ENCODE data around the gene CSRP1.
"Not testable (repeated sequence)": the region's sequence is repeated elsewhere in the genome, so short reads cannot be mapped to it uniquely, and the experiment has no call there.

The CSRP1 gene

DNA sequence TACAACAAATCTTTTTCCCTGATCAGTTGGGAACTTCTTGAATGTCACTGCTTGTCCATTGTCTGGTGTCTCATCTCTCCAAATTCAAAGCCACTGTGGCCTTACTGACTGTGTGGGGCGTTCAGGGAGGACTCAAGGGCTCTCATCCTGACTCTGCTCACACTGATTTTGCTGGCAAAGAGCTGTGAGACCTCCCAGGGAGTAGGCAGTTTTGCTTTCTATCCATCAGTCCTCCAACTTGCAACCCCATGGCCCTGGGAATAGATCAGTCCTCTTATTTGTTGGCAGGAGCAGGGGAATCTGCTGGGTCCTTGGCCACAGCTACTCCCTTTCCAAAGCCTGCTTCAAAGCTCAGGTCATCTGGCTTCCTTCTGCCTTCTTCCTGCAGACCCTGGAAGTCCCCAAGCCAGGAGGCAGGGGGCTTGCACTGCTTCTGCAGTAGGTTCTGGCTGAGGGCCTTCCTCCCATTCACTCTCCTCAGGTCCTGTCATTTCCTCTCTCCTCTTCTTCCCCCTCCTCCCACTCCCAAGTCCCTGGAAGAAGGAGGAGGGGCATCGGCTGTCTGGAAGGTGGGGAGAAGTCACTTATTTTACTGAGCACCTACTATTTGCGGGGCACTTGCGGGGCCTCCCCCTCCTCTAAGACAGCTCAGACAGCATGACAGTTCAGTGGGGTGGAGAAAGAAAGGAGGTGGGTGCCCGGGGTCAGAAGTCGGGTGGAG, 31.1 kb upstream of the CSRP1 start:
- no peak for DNase-seq

GRCh38 chr1:201537467-201537866, 30.5 kb upstream of the CSRP1 start:
- no peak for DNase-seq

DNA sequence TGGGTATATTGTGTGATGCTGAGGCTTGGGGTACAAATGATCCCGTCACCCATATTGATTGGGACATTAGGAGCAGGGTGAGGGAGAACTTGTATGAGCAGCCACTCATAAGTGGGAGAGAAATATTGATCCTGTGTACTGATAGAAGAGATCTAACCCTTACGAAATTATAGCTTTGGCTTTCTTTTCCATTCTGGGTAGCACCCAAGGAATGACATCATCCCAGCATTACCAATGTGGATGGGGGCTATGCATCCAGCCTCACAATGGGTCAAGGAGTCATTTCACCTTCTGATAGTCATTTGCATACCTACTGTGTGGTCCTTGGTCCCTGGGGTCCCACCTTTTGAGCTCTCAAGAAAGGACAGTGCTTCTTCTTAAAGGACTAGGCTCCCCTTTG, 30.1 kb upstream of the CSRP1 start:
- no peak for DNase-seq

GRCh38 chr1:201536558-201536957, 29.6 kb upstream of the CSRP1 start:
- no peak for DNase-seq

- DNase-seq, result no peak
Observed at GRCh38 chr1:201535919-201536245, 29.0 kb upstream of the CSRP1 start.

- DNase-seq, result no peak
Observed at GRCh38 chr1:201535046-201535918, 28.4 kb upstream of the CSRP1 start.

DNA sequence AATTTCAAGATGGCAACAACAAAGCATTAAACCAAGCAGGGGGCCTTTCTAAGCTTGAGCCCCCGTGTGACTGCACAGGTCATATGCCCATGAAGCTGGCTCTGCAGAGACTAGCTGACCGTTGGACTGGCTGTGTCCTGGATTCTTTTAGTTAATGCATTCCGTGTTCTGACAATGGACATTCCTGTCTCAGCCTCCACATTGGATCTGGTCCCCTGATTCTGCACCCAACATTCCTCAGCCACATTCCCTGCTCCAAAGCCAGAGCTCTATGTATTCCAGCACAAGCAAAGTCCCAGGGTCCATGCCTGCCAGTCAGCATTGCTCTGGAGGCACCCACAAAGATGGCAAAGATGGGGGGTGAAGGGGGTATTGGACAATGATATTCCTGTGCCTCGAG, 26.9 kb upstream of the CSRP1 start:
- no peak for DNase-seq

DNA sequence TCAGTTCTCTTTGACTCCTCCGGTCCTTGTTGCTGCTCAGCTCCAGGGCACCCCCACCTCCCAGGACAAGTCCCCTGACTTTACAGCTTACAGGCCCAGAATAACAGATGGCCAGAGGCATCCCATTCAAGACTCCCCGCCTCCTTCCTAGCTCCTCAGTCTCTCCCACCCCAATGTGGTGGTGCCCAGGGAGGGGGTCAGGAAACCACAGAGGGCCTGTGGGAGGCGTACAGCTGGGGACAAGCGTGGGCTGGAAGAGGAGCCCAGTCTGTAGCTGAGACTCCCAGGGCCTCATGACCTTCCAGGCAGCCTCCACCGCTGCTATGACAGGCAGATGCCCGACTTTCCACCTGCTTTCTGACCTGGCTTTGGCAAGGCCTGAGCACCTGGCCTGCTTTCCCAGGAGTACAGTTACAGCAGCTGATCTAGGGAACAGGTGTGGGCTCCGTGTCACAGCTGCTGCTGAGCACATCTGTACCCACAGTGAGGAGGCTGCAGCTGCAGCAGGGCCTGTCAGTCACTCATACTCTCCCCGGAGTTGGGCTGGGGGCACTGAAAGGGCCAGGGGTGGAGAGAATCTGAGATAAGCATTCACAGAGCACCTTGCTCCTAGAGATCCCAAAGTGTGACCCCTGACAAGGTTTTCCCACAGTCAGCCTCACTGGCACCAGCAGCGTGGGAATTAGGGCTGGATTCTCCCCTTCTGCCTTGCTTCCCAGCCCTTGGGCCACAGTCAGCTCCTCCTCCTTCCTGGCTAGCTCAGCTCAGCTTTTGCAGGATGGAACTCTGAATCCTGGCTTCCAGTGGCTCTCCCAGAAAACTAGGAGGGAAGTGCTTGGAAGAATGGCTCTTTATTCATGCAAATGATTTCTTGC, 24.9 kb upstream of the CSRP1 start:
- DNase-seq, result no peak

- DNase-seq, result peak; percentile 60
Observed at GRCh38 chr1:201530741-201531531, 24.0 kb upstream of the CSRP1 start.

DNA sequence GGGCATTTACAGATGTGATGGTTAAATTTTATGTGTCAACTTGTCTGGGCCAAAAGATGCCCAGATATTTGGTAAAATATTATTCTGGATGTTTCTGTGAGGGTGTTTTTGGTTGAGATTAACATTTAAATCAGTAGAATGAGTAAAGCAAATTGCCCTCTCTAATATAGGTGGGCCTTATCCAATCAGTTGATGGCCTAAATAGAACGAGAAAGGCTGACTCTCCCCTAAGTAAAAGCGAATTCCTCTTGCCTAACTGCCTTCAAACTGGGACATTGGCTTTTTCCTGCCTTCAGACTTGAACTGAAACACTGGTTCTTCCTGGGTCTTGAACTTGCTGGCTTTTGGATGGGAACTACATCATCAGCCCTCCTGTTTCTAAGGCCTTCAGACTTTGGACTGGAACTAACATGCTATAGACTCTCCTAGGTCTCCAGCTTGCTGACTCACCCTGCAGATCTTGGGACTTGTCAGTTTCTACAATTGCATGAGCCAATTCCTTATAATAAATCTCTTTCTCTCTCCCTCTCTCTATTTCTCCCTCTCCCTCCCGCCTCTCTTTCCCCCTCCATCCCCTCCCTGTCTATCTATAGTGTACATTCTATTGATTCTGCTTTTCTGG, 21.8 kb upstream of the CSRP1 start:
- DNase-seq, result no peak

DNA sequence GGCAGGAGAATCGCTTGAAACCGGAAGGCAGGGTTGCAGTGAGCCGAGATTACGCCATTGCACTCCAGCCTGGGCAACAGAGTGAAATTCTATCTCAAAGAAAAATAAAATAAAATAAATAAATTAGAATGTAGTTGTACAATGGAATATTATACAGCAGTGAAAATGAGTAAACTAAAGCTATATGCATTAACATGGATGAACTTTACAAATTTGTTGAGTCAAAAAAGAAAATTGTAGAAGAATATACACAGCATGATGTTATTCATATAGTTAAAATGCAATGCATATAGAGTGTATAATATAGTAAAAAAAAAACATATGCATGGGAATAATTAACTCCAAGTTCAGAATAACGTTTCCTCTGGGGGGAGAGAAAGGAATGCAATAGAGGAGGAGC, 21.0 kb upstream of the CSRP1 start:
- DNase-seq, result no peak

DNA sequence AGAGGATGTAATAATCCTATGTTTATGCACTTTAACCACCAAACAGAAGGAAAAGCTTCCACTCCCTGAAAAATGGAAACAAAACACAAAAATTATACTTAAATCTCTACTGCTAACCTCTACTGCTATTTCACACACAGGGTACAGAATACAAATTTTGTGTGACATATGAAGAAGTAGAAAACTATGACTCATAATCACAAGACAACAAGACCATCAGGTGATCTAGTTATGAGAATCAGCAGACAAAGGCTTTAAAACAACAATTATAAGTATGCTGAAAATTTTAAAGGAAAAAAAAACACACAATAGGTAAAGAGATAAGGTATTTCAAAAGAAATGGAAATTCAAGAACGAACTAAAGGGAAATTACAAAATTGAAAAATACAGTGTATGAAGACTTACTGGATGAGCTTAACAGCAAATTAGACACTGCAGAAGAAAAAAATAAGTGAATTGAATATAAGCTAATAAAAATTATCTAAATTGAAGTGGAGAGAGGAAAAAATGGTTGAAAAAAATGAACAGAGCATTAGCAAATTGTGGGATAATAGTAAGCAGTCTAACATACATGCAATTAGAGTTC, 18.4 kb upstream of the CSRP1 start:
- DNase-seq, result no peak

DNA sequence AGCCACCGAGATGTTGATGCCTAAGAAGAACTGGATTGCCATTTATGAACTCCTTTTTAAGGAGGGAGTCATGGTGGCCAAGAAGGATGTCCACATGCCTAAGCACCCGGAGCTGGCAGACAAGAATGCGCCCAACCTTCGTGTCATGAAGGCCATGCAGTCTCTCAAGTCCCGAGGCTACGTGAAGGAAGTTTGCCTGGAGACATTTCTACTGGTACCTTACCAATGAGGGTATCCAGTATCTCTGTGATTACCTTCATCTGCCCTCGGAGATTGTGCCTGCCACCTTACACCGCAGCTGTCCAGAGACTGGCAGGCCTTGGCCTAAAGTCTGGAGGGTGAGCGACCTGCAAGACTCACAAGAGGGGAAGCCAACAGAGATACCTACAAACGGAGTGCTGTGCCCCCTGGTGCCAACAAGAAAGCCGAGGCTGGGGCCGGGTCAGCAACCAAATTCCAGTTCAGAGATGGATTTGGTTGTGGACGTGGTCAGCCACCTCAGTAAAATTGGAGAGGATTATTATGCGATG, 13.2 kb upstream of the CSRP1 start:
- DNase-seq, result not testable (repeated sequence)

- DNase-seq, result no peak
Observed at GRCh38 chr1:201518071-201518470, 11.1 kb upstream of the CSRP1 start.

- DNase-seq, result no peak
Observed at GRCh38 chr1:201517631-201518030, 10.7 kb upstream of the CSRP1 start.

DNA sequence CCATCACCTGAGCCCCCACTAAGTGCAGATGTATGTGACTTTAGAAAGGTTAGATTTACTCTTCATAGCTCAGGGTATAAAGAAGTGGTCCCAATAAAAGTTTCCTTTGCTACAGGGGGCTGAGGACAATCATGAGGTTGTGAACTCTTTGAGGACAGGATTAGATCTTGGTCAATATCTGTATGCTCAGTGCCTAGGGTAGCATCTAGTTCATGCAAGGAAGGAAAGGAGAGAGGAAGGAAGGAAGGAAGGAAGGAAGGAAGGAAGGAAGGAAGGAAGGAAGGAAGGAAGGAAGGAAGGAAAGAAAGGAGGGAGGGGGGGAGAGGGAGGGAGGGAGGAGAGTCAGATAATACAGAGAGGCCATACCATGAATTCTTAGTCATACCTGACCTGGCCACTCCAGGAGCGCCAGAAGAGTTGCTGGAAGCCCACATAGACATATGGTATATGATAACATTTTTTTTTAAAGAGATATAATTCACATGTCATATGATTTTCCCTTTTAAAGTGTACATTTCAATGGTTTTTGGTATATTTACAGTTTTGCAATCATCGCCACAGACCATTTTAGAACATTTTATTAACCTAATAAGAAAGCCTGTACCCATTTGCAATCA, 9.7 kb upstream of the CSRP1 start:
- no peak for DNase-seq

- no peak for DNase-seq
Observed at GRCh38 chr1:201515895-201516294, 9.0 kb upstream of the CSRP1 start.

DNA sequence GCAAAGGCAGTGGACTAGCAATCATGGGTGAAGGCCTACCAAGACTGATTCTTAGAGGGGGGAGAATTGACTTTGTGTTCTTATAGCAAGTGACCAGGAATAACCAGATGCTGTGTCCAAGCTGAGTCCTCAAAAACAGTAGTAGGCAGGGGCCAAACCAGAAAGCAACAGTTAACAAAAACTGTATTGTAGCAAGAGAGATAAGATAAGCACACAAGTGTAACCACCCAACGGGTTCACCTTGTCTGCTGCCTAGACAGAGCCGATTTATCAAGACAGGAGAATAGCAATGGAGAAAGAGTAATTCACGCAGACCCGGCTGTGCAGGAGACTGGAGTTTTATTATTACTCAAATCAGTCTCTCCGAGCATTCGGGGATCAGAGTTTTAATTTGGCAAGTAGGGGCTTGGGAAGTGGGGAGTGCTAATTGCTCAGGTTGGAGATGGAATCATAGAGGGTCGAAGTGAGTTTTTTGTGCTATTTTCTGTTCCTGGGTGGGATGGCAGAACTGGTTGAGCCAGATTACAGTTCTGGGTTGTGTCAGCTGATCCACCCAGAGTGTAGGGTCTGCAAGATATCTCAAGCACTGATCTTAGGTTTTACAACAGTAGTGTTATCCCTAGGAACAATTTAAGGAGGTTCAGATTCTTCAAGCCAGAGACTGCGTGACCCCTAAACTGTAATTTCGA, 8.3 kb upstream of the CSRP1 start:
- DNase-seq, result no peak

- no peak for DNase-seq
Observed at GRCh38 chr1:201514466-201514865, 7.5 kb upstream of the CSRP1 start.

- DNase-seq, result no peak
Observed at GRCh38 chr1:201513498-201514243, 6.7 kb upstream of the CSRP1 start.

All from activated CD4-positive, alpha-beta T cell treated with anti-CD3 and anti-CD28 coated beads, Interleukin-10, Interleukin-2, amounts not matched to agents 100 ng/mL and 50 ng/mL, durations not matched to agents 16 hours and 8 hours (primary cell).